ENCODE data around the gene GPR21. TPM values are rescaled to one million over a fixed set of nuclear protein-coding genes. Genes with fewer than 3 reads are reported as not detected.

The GPR21 gene
- total and polyA plus RNA-seq, 8 donors = 7.0 TPM; not detected in 7

DNA sequence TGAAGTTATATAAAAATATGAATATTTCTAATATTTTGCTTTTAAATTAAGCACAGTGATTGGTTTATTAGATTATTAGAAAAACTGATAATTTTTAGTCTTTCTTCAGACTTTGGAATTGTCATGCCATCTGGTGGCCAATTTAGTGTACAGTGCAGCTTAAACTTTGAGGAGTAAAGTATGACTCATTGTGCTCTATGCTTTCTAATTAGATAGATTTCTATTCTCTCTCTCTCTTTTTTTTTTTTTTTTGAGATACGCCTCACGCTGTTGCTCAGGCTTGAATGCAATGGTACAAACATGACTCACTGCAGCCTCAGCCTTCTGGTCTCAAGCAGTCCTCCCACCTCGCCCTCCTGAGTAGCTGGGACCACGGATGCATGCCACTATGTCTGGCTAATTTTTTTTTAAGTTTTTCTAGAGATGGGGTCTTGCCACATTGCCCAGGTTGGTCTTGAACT is 42.1 kb upstream of the GPR21 start:
- TF ChIP-seq POLR2AphosphoS5 (IDR thresholded peaks at IDR 0.05) = peak in 1 of 3 donors; percentile 65
- TF ChIP-seq, protein P1, sequence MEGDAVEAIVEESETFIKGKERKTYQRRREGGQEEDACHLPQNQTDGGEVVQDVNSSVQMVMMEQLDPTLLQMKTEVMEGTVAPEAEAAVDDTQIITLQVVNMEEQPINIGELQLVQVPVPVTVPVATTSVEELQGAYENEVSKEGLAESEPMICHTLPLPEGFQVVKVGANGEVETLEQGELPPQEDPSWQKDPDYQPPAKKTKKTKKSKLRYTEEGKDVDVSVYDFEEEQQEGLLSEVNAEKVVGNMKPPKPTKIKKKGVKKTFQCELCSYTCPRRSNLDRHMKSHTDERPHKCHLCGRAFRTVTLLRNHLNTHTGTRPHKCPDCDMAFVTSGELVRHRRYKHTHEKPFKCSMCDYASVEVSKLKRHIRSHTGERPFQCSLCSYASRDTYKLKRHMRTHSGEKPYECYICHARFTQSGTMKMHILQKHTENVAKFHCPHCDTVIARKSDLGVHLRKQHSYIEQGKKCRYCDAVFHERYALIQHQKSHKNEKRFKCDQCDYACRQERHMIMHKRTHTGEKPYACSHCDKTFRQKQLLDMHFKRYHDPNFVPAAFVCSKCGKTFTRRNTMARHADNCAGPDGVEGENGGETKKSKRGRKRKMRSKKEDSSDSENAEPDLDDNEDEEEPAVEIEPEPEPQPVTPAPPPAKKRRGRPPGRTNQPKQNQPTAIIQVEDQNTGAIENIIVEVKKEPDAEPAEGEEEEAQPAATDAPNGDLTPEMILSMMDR (IDR thresholded peaks at IDR 0.05) = peak in 5 of 7 experiments; percentile 40 to 76 (median 63)
- no peak for TF ChIP-seq POLR2A (IDR thresholded peaks at IDR 0.05)
- no peak for TF ChIP-seq EP300 (IDR thresholded peaks at IDR 0.05)
- WGBS, 5 donors = 33 to 42% (median 39%) methylated on average over 4 of the region's 4 CpGs
- Histone ChIP-seq H3K36me3 (peaks cover 19 to 68% (median 64%) of the 10 kb centered on the region in 4 donors), H3K27me3 (no peaks in the 10 kb centered on the region), H3K4me3 (no peak overlapping the region), H3K4me1 (peaks cover 0 to 27% (median 8%) of the 10 kb centered on the region in 4 donors), H3K27ac (peak overlapping the region in 2 of 5 donors; percentile 43 to 47), H3K9me3 (no peaks in the 10 kb centered on the region)
- intact Hi-C loops (cut with DNase I; ENCODE audit: low total_unique reads) = no loop called here
- peak in 1 of 2 donors; percentile 78 for DNase-seq

DNA sequence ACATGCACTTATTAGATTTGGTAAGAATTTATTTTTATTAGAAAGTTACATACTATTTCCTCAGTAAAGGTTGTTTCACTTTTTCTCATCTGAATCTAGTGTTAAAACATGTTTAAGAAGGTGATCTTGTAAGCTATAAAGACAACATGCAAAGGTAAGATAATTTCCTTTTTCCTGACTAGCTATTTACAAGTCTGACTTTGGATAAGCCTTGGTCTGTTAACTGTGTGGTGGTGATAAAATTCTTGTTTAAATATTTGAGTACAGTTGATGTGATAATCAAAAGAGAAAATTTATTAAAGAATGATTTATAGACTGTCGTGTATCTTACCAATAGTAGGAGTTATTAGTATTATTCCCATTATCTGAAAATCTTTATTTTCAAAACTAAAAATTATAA is 36.9 kb upstream of the GPR21 start:
- Histone ChIP-seq H3K4me3 (no peak overlapping the region), H3K36me3 (peaks cover 32 to 82% (median 75%) of the 10 kb centered on the region in 4 donors), H3K27me3 (no peaks in the 10 kb centered on the region), H3K9me3 (no peaks in the 10 kb centered on the region), H3K4me1 (peaks cover 0 to 29% (median 9%) of the 10 kb centered on the region in 4 donors), H3K27ac (no peak overlapping the region)
- WGBS, 5 donors = 33 to 64% (median 52%) methylated on average over 1 of the region's 1 CpG
- DNase-seq = no peak
- intact Hi-C loops (cut with DNase I; ENCODE audit: low total_unique reads) = no loop called here
- TF ChIP-seq EP300 (IDR thresholded peaks at IDR 0.05) (no peak), POLR2A (IDR thresholded peaks at IDR 0.05) (no peak), POLR2AphosphoS5 (IDR thresholded peaks at IDR 0.05) (no peak)
- TF ChIP-seq, protein P1 (IDR thresholded peaks at IDR 0.05) = no peak

DNA sequence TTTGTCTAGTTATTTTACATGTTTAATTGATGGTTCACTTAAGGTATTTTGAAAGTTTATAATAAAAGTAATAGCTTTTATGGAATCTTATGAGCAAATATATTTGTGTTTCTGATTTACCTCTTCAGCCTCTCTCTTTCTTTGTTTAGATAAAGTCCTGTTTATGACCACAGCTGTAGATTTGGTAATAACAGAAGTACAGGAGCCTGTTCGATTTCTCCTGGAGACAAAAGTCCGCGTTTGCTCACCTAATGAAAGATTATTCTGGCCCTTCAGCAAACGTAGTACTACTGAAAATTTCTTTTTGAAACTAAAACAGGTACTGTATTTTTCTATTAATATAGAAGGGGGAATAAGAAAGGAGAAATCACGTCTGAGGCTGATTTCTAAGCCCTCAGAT is 35.0 kb upstream of the GPR21 start:
- Histone ChIP-seq H3K4me1 (peaks cover 0 to 38% (median 11%) of the 10 kb centered on the region in 4 donors), H3K27me3 (no peaks in the 10 kb centered on the region), H3K36me3 (peaks cover 28 to 74% (median 67%) of the 10 kb centered on the region in 4 donors), H3K4me3 (no peak overlapping the region), H3K9me3 (no peaks in the 10 kb centered on the region), H3K27ac (no peak overlapping the region)
- DNase-seq = no peak
- TF ChIP-seq EP300 (IDR thresholded peaks at IDR 0.05) = no peak
- TF ChIP-seq, protein P1 (IDR thresholded peaks at IDR 0.05) = no peak
- no peak for TF ChIP-seq POLR2AphosphoS5 (IDR thresholded peaks at IDR 0.05)
- TF ChIP-seq POLR2A (IDR thresholded peaks at IDR 0.05) = no peak
- 80 to 88% (median 83%) methylated on average over 5 of the region's 5 CpGs for WGBS, 5 donors
- intact Hi-C loops (cut with DNase I; ENCODE audit: low total_unique reads) = no loop called here

DNA sequence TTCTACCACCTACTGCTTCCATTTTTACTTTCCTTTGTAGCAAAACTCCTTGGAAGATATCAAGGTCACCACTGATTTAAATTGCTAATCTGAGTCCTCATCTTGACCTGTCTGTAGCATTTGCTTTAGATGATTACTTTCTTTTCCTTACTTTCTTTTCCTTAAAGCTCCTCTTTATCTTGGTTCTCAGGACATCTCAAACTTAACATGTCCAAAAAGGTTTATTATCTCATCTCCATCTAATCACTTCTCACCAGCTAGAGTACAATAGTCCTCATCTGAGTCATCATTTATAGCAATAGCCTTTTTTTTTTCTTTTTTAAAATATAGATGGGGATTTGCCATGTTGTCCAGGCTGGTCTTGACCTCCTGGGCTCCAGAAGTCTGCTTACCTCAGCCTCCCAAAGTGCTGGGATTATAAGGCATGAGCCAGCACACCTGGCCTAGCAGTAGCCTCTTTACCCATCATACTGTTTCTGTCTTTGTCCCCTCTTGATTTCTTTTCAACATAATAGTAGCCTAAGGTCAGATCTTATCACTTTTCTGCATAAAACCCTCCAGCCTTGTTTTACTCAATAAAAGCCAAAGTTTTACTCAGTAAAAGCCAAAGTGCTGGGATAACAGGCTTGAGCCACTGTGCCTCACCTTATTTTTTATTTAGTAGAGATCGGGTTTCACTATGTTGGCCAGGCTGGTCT is 32.9 kb upstream of the GPR21 start:
- DNase-seq = no peak
- Histone ChIP-seq H3K36me3 (peaks cover 34 to 76% (median 71%) of the 10 kb centered on the region in 4 donors), H3K4me3 (no peak overlapping the region), H3K4me1 (peaks cover 0 to 32% (median 8%) of the 10 kb centered on the region in 4 donors), H3K27ac (no peak overlapping the region), H3K27me3 (no peaks in the 10 kb centered on the region), H3K9me3 (no peaks in the 10 kb centered on the region)
- intact Hi-C loops (cut with DNase I; ENCODE audit: low total_unique reads) = no loop called here
- TF ChIP-seq, protein P1 (IDR thresholded peaks at IDR 0.05) = no peak
- TF ChIP-seq EP300 (IDR thresholded peaks at IDR 0.05) = no peak
- 96 to 100% (median 97%) methylated on average over 1 of the region's 1 CpG for WGBS, 5 donors

Data from stomach (tissue), 9 donors.